ENCODE results near the gene DFFA. TPM values are rescaled to one million over a fixed set of nuclear protein-coding genes. Genes with fewer than 3 reads are reported as not detected.
A peak's percentile ranks its signal among the peaks of the same experiment; 100 is the strongest.

Gene DFFA
- total and polyA plus RNA-seq, 2 experiments from 2014 or later, result 35.0 to 50.3 TPM

- Histone ChIP-seq H2AFZ (peak overlapping the region; percentile 81), H3K36me3 (ENCODE audit: low read depth) (no peaks in the 10 kb centered on the region), H3K79me2 (ENCODE audit: insufficient read depth) (no peaks in the 10 kb centered on the region), H3F3A (ENCODE audit: insufficient read depth) (peaks cover 20% of the 10 kb centered on the region), H3K9me3 (ENCODE audit: low read depth) (no peaks in the 10 kb centered on the region), H3K27me3 (replicated peaks; ENCODE audit: insufficient read depth) (no peaks in the 10 kb centered on the region), H3K4me3 (peak overlapping the region; percentile 65; the same call in 1 of the 2 replicates), H4K20me1 (ENCODE audit: insufficient read depth) (no peaks in the 10 kb centered on the region), H3K9me2 (ENCODE audit: insufficient read depth) (no peaks in the 10 kb centered on the region), H3K9ac (peak overlapping the region; percentile 54), H3K27ac (peak overlapping the region; percentile 65), H3K4me2 (ENCODE audit: unreplicated experiment) (peak overlapping the region; percentile 87), H3K4me1 (ENCODE audit: insufficient read depth) (peaks cover 19% of the 10 kb centered on the region)
- 76 to 80% methylated on average over 19 of the region's 21 CpGs for WGBS, 2 experiments (ENCODE audit: low coverage in 1 of 2, low lambda C conversion rate in 2 of 2, missing lambda C conversion rate in 2 of 2)
- DNase-seq, result no peak
- TF ChIP-seq EZH2 (IDR thresholded peaks at IDR 0.05; ENCODE audit: insufficient read depth, poor library complexity, severe bottlenecking), result no peak
- TF ChIP-seq EZH2phosphoT487 (IDR thresholded peaks at IDR 0.05; ENCODE audit: insufficient read depth, low read depth), result no peak
- in situ Hi-C loops (cut with MboI), result no loop called here
These were observed 22.0 kb downstream of the DFFA start for GRCh38 chr1:10450156-10450814.

- peak within 1 kb of the TSS; percentile 65 for H3K27ac ChIP-seq
- peak within 1 kb of the TSS; percentile 81 for H2AFZ ChIP-seq
- peaks cover 20% of the 10 kb centered on the region for H3F3A ChIP-seq (ENCODE audit: insufficient read depth)
- WGBS, 2 experiments (ENCODE audit: low coverage in 1 of 2, low lambda C conversion rate in 2 of 2, missing lambda C conversion rate in 2 of 2), result 98 to 99% methylated on average over 10 of the region's 10 CpGs
- H3K9me2 ChIP-seq (ENCODE audit: insufficient read depth), result no peaks in the 10 kb centered on the region
- H3K4me3 ChIP-seq, result peak within 1 kb of the TSS; percentile 65
- H3K36me3 ChIP-seq (ENCODE audit: low read depth), result no peaks in the 10 kb centered on the region
- no peaks in the 10 kb centered on the region for H4K20me1 ChIP-seq (ENCODE audit: insufficient read depth)
- H3K4me2 ChIP-seq (ENCODE audit: unreplicated experiment), result peak within 1 kb of the TSS; percentile 87
- TF ChIP-seq EZH2phosphoT487 (IDR thresholded peaks at IDR 0.05; ENCODE audit: insufficient read depth, low read depth), result no peak
- TF ChIP-seq EZH2 (IDR thresholded peaks at IDR 0.05; ENCODE audit: insufficient read depth, poor library complexity, severe bottlenecking), result no peak
- no peak for DNase-seq
- H3K79me2 ChIP-seq (ENCODE audit: insufficient read depth), result no peaks in the 10 kb centered on the region
- no peaks in the 10 kb centered on the region for H3K9me3 ChIP-seq (ENCODE audit: low read depth)
- H3K27me3 ChIP-seq (replicated peaks; ENCODE audit: insufficient read depth), result no peaks in the 10 kb centered on the region
- H3K4me1 ChIP-seq (ENCODE audit: insufficient read depth), result peaks cover 19% of the 10 kb centered on the region
- peak within 1 kb of the TSS; percentile 54 for H3K9ac ChIP-seq
- in situ Hi-C loops (cut with MboI), result no loop called here
These were observed 22.6 kb downstream of the DFFA start, which contains the start of gene CORT for GRCh38 chr1:10449751-10450150. Gene CORT, plus strand, starts transcription at chr1:10450031. Its CDS starts 193 bp downstream, at chr1:10450224.

- DNase-seq, result no peak
- 98 to 99% methylated on average over 7 of the region's 7 CpGs for WGBS, 2 experiments (ENCODE audit: low coverage in 1 of 2, low lambda C conversion rate in 2 of 2, missing lambda C conversion rate in 2 of 2)
- Histone ChIP-seq H3K4me1 (ENCODE audit: insufficient read depth) (peaks cover 16% of the 10 kb centered on the region), H3K4me2 (ENCODE audit: unreplicated experiment) (no peak overlapping the region), H3K27me3 (replicated peaks; ENCODE audit: insufficient read depth) (no peaks in the 10 kb centered on the region), H3K36me3 (ENCODE audit: low read depth) (no peaks in the 10 kb centered on the region), H2AFZ (no peak overlapping the region), H3K4me3 (no peak overlapping the region), H3K9me3 (ENCODE audit: low read depth) (no peaks in the 10 kb centered on the region), H3K9ac (no peak overlapping the region), H3F3A (ENCODE audit: insufficient read depth) (peaks cover 18% of the 10 kb centered on the region), H3K79me2 (ENCODE audit: insufficient read depth) (no peaks in the 10 kb centered on the region), H3K9me2 (ENCODE audit: insufficient read depth) (no peaks in the 10 kb centered on the region), H3K27ac (no peak overlapping the region), H4K20me1 (ENCODE audit: insufficient read depth) (no peaks in the 10 kb centered on the region)
- TF ChIP-seq EZH2phosphoT487 (IDR thresholded peaks at IDR 0.05; ENCODE audit: insufficient read depth, low read depth) (no peak), EZH2 (IDR thresholded peaks at IDR 0.05; ENCODE audit: insufficient read depth, poor library complexity, severe bottlenecking) (no peak)
- in situ Hi-C loops (cut with MboI), result no loop called here
These were observed 25.4 kb downstream of the DFFA start for GRCh38 chr1:10446790-10447422.

GRCh38 chr1:10444795-10445397, 27.4 kb downstream of the DFFA start:
- H3K4me2 ChIP-seq (ENCODE audit: unreplicated experiment), result no peak overlapping the region
- H3K9me2 ChIP-seq (ENCODE audit: insufficient read depth), result no peaks in the 10 kb centered on the region
- 78 to 80% methylated on average over 7 of the region's 7 CpGs for WGBS, 2 experiments (ENCODE audit: low coverage in 1 of 2, low lambda C conversion rate in 2 of 2, missing lambda C conversion rate in 2 of 2)
- no peaks in the 10 kb centered on the region for H4K20me1 ChIP-seq (ENCODE audit: insufficient read depth)
- H3K27me3 ChIP-seq (replicated peaks; ENCODE audit: insufficient read depth), result no peaks in the 10 kb centered on the region
- H2AFZ ChIP-seq, result no peak overlapping the region
- no peaks in the 10 kb centered on the region for H3F3A ChIP-seq (ENCODE audit: insufficient read depth)
- H3K27ac ChIP-seq, result no peak overlapping the region
- peak; percentile 14 for DNase-seq
- no peak for TF ChIP-seq EZH2phosphoT487 (IDR thresholded peaks at IDR 0.05; ENCODE audit: insufficient read depth, low read depth)
- no peak for TF ChIP-seq EZH2 (IDR thresholded peaks at IDR 0.05; ENCODE audit: insufficient read depth, poor library complexity, severe bottlenecking)
- H3K36me3 ChIP-seq (ENCODE audit: low read depth), result no peaks in the 10 kb centered on the region
- H3K9ac ChIP-seq, result no peak overlapping the region
- H3K4me3 ChIP-seq, result no peak overlapping the region
- no peaks in the 10 kb centered on the region for H3K79me2 ChIP-seq (ENCODE audit: insufficient read depth)
- no peaks in the 10 kb centered on the region for H3K4me1 ChIP-seq (ENCODE audit: insufficient read depth)
- in situ Hi-C loops (cut with MboI), result no loop called here
- no peaks in the 10 kb centered on the region for H3K9me3 ChIP-seq (ENCODE audit: low read depth)
